Activated T-cell treated with anti-CD3 and anti-CD28 coated beads for 4 hours (primary cell): ENCODE data around the gene CSAG3.
"Not testable (repeated sequence)": the region's sequence is repeated elsewhere in the genome, so short reads cannot be mapped to it uniquely, and the experiment has no call there.

Experiments used
- DNase-seq: peaks from one replicate; pipeline ENCODE4 v3.0.0-alpha.2; 2020

CSAG3 gene

GRCh38 chrX:152758918-152759317 lies at the start of gene CSAG3:
TSS of gene CSAG3 (plus strand) at chrX:152759218.
- not testable (repeated sequence) for DNase-seq

- DNase-seq: not testable (repeated sequence)
Observed at GRCh38 chrX:152713195-152713594, 45.8 kb upstream of the CSAG3 start.

- not testable (repeated sequence) for DNase-seq
Observed at GRCh38 chrX:152713815-152714787, 44.9 kb upstream of the CSAG3 start, which contains the start of gene MAGEA2B. TSS of gene MAGEA2B (plus strand) at chrX:152714628. CDS start at chrX:152717107, 2,479 bp downstream.

GRCh38 chrX:152725409-152725808 lies 33.6 kb upstream of the CSAG3 start:
- DNase-seq: no peak

- no peak for DNase-seq
Observed at GRCh38 chrX:152733261-152733975, 25.6 kb upstream of the CSAG3 start, which contains the start of the genes CSAG1 and MAGEA12. TSS of gene CSAG1 (minus strand) at chrX:152733721. CDS start at chrX:152732460, 1,261 bp downstream. TSS of gene MAGEA12 (plus strand) at chrX:152733757. CDS start at chrX:152736162, 2,405 bp downstream.

GRCh38 chrX:152734143-152734858 lies 24.7 kb upstream of the CSAG3 start:
- DNase-seq: not testable (repeated sequence)

- DNase-seq: no peak
Observed at GRCh38 chrX:152735101-152735500, 23.9 kb upstream of the CSAG3 start.

- DNase-seq: no peak
Observed at GRCh38 chrX:152735860-152736511, 23.0 kb upstream of the CSAG3 start.

GRCh38 chrX:152736528-152736927 lies 22.5 kb upstream of the CSAG3 start:
- DNase-seq: not testable (repeated sequence)

GRCh38 chrX:152738560-152738959 lies 20.5 kb upstream of the CSAG3 start:
- DNase-seq: no peak

- DNase-seq: not testable (repeated sequence)
Observed at GRCh38 chrX:152753686-152754650, 5.0 kb upstream of the CSAG3 start, which contains the start of gene MAGEA2. TSS of gene MAGEA2 (minus strand) at chrX:152753842. CDS start at chrX:152751363, 2,479 bp downstream.

- not testable (repeated sequence) for DNase-seq
Observed at GRCh38 chrX:152754871-152755270, 4.1 kb upstream of the CSAG3 start.

- DNase-seq: not testable (repeated sequence)
Observed at GRCh38 chrX:152759544-152759943, 526 bp downstream of the CSAG3 start.

- not testable (repeated sequence) for DNase-seq
Observed at GRCh38 chrX:152761582-152761981, 2.6 kb downstream of the CSAG3 start.

GRCh38 chrX:152766562-152766961 lies 7.5 kb downstream of the CSAG3 start:
- not testable (repeated sequence) for DNase-seq

GRCh38 chrX:152769549-152770289 lies 10.7 kb downstream of the CSAG3 start, which contains the start of gene MAGEA6:
TSS of gene MAGEA6 (minus strand) at chrX:152769689. CDS start at chrX:152767650, 2,039 bp downstream.
- not testable (repeated sequence) for DNase-seq

- not testable (repeated sequence) for DNase-seq
Observed at GRCh38 chrX:152787062-152787461, 28.0 kb downstream of the CSAG3 start.

GRCh38 chrX:152798945-152799344 lies 39.9 kb downstream of the CSAG3 start:
- no peak for DNase-seq

GRCh38 chrX:152806035-152806434 lies 47.0 kb downstream of the CSAG3 start:
- DNase-seq: no peak
